OCI-LY3 (cell line): ENCODE data around the gene CHAD.

Experiments
- H2AFZ ChIP-seq: fragments of 200-600, 300-600 bp; shearing (Covaris generic); 2 replicates; pipeline ENCODE4 v1.6.0; 2014; ENCODE audit warnings: antibody characterized with exemption, low read depth, low read length
- H3K27ac ChIP-seq: fragments of 200-600, 300-600 bp; sonication (generic); 2 replicates; pipeline ENCODE4 v1.5.1; 2014; ENCODE audit warnings: mild to moderate bottlenecking, low read length, moderate library complexity, mixed read lengths
- H3K27me3 ChIP-seq: fragments of 200-600, 300-600 bp; sonication (generic); 2 replicates; pipeline ENCODE4 v1.6.1; 2014; ENCODE audit warnings: low read depth, low read length, mixed read lengths
- H3K36me3 ChIP-seq: fragments of 200-600, 300-600 bp; sonication (generic); replicated peaks from 2 replicates; pipeline ENCODE3; 2014; ENCODE audit warnings: low read depth, low read length, mixed read lengths
- H3K4me1 ChIP-seq: fragments of 300-600, 200-600 bp; sonication (generic); 2 replicates; pipeline ENCODE4 v1.6.1; 2014; ENCODE audit warnings: low read length, mixed read lengths
- H3K4me2 ChIP-seq: fragments of 200-600, 300-600 bp; sonication (generic); 2 replicates; pipeline ENCODE4 v1.6.1; 2014; ENCODE audit warnings: low read length, mixed read lengths
- H3K4me3 ChIP-seq: fragments of 300-600, 200-600 bp; sonication (generic); 2 replicates; pipeline ENCODE4 v1.5.1; 2014; ENCODE audit warnings: antibody characterized with exemption, mild to moderate bottlenecking, low read length, moderate library complexity
- H3K79me2 ChIP-seq: fragments of 300-600, 200-600 bp; shearing (Covaris generic); 2 replicates; pipeline ENCODE4 v1.6.1; 2014; ENCODE audit warnings: mild to moderate bottlenecking, low read length, mixed read lengths
- H3K9ac ChIP-seq: fragments of 300-600, 200-600 bp; shearing (Covaris generic); 2 replicates; pipeline ENCODE4 v1.6.0; 2014; ENCODE audit warnings: mild to moderate bottlenecking, low read length, moderate library complexity
- H3K9me3 ChIP-seq: fragments of 200-600, 300-600 bp; shearing (Covaris generic); 2 replicates; pipeline ENCODE4 v1.6.1; 2014; ENCODE audit warnings: low read length, mixed read lengths; ENCODE audit not compliant: insufficient read depth
- H4K20me1 ChIP-seq: fragments of 200-600, 300-600 bp; sonication (generic); 2 replicates; pipeline ENCODE4 v1.6.1; 2016; ENCODE audit warnings: low read length, mixed read lengths; ENCODE audit not compliant: insufficient read depth
- CTCF ChIP-seq: fragments of 200-600, 300-600 bp; sonication (generic); IDR thresholded peaks from 2 replicates; pipeline ENCODE4 v1.5.1; 2014; ENCODE audit warnings: antibody characterized with exemption, low read length, low read depth
- EZH2phosphoT487 ChIP-seq: fragments of 200-600 bp; shearing (Covaris generic); IDR thresholded peaks from 2 replicates; pipeline ENCODE4 v1.6.1; 2018; ENCODE audit warnings: antibody characterized with exemption, mixed run types, low read depth

CHAD gene

GRCh38 chr17:50468304-50469207, at the start of gene CHAD:
Gene CHAD, minus strand, starts transcription at chr17:50468880. Its CDS starts 67 bp downstream, at chr17:50468813.
- Histone ChIP-seq H3K36me3 (no peaks in the 10 kb centered on the region), H3K4me1 (peaks cover 7% of the 10 kb centered on the region; the same call in 1 of the 2 replicates), H3K9ac (no peak within 1 kb of the TSS), H3K4me3 (no peak within 1 kb of the TSS), H3K4me2 (no peak within 1 kb of the TSS), H4K20me1 (no peaks in the 10 kb centered on the region), H3K27ac (no peak within 1 kb of the TSS), H3K9me3 (no peaks in the 10 kb centered on the region), H2AFZ (no peak within 1 kb of the TSS), H3K27me3 (no peaks in the 10 kb centered on the region), H3K79me2 (no peaks in the 10 kb centered on the region)
- TF ChIP-seq CTCF (no peak), EZH2phosphoT487 (no peak)

- H3K9ac ChIP-seq, result no peak overlapping the region
- no peaks in the 10 kb centered on the region for H3K79me2 ChIP-seq
- TF ChIP-seq CTCF, result no peak
- no peak for TF ChIP-seq EZH2phosphoT487
- no peaks in the 10 kb centered on the region for H3K27me3 ChIP-seq
- H3K4me3 ChIP-seq, result no peak overlapping the region
- H3K36me3 ChIP-seq, result no peaks in the 10 kb centered on the region
- no peaks in the 10 kb centered on the region for H4K20me1 ChIP-seq
- no peak overlapping the region for H2AFZ ChIP-seq
- H3K9me3 ChIP-seq, result no peaks in the 10 kb centered on the region
- H3K4me1 ChIP-seq, result no peaks in the 10 kb centered on the region; the same call in 1 of the 2 replicates
- H3K27ac ChIP-seq, result no peak overlapping the region
- no peak overlapping the region for H3K4me2 ChIP-seq
Measured at GRCh38 chr17:50517504-50518383, 49.1 kb upstream of the CHAD start.

- H3K27ac ChIP-seq, result no peak overlapping the region
- H3K36me3 ChIP-seq, result no peaks in the 10 kb centered on the region
- no peaks in the 10 kb centered on the region for H3K27me3 ChIP-seq
- H2AFZ ChIP-seq, result no peak overlapping the region
- TF ChIP-seq EZH2phosphoT487 (no peak), CTCF (no peak)
- H3K4me3 ChIP-seq, result no peak overlapping the region
- H3K9ac ChIP-seq, result no peak overlapping the region
- H3K9me3 ChIP-seq, result no peaks in the 10 kb centered on the region
- no peaks in the 10 kb centered on the region for H3K79me2 ChIP-seq
- no peaks in the 10 kb centered on the region for H4K20me1 ChIP-seq
- peaks cover 7% of the 10 kb centered on the region for H3K4me1 ChIP-seq
- no peak overlapping the region for H3K4me2 ChIP-seq
Measured at GRCh38 chr17:50517011-50517410, 48.3 kb upstream of the CHAD start.
